CD14-positive monocyte (primary cell): ENCODE results near the gene PIGR. TPM values are rescaled to one million over a fixed set of nuclear protein-coding genes. Genes with fewer than 3 reads are reported as not detected.

ENCODE experiments used
- DNase-seq, 3 donors: peaks; one replicate each; pipeline ENCODE4 v3.0.0-alpha.2; 2011 to 2022
- H2AFZ ChIP-seq: 2 replicates; pipeline ENCODE4 v1.6.0; 2012; ENCODE audit warnings: mild to moderate bottlenecking, low read depth, low read length, inconsistent platforms; ENCODE audit not compliant: insufficient read depth, poor library complexity, severe bottlenecking
- H3K27ac ChIP-seq, 2 donors: 1 replicate in 1 of 2; 2 replicates in 1 of 2; pipeline ENCODE4 v1.5.1; 2012 to 2013; ENCODE audit warnings: low read length in 2 of 2, control low read depth in 1 of 2, inconsistent platforms in 1 of 2, low read depth in 1 of 2, mild to moderate bottlenecking in 1 of 2
- H3K27me3 ChIP-seq, 2 donors: one replicate each; pipeline versions ENCODE4 v1.6.0 to v1.6.1; 2011 to 2013; ENCODE audit warnings: low read length in 2 of 2; ENCODE audit not compliant: control insufficient read depth in 2 of 2, insufficient read depth in 2 of 2
- H3K36me3 ChIP-seq, 2 donors: replicated peaks in 1 of 2; 1 replicate in 1 of 2; 2 replicates in 1 of 2; pipeline versions ENCODE4 v1.5.1 to v1.6.1; 2012 to 2013; ENCODE audit warnings: low read length in 2 of 2, control low read depth in 1 of 2, inconsistent platforms in 1 of 2, mild to moderate bottlenecking in 1 of 2; ENCODE audit not compliant: insufficient read depth in 2 of 2, control insufficient read depth in 1 of 2
- H3K4me1 ChIP-seq, 2 donors: 1 replicate in 1 of 2; 2 replicates in 1 of 2; pipeline versions ENCODE4 v1.5.1 to v1.6.1; 2012 to 2013; ENCODE audit warnings: low read length in 2 of 2, control low read depth in 1 of 2, inconsistent platforms in 1 of 2, mild to moderate bottlenecking in 1 of 2, moderate library complexity in 1 of 2; ENCODE audit not compliant: insufficient read depth in 2 of 2, control insufficient read depth in 1 of 2
- H3K4me2 ChIP-seq: replicated peaks from 2 replicates; pipeline ENCODE3; 2012; ENCODE audit warnings: low read length, moderate library complexity, mild to moderate bottlenecking; ENCODE audit not compliant: poor library complexity, severe bottlenecking; ENCODE audit errors: extremely low read depth
- H3K4me3 ChIP-seq, 3 experiments: fragments of 200-600 bp in 1 of 3; sonication (generic) in 1 of 3; replicated peaks in 1 of 3; 1 replicate in 2 of 3; 2 replicates in 1 of 3; pipeline ENCODE4 v1.5.1; 2011 to 2013; ENCODE audit warnings: low read length in 3 of 3, mild to moderate bottlenecking in 3 of 3, control low read depth in 2 of 3, low read depth in 2 of 3, inconsistent platforms in 1 of 3, moderate library complexity in 1 of 3
- H3K79me2 ChIP-seq: 2 replicates; pipeline ENCODE4 v1.6.0; 2012; ENCODE audit warnings: mild to moderate bottlenecking, control low read depth, inconsistent platforms, low read length, moderate library complexity; ENCODE audit not compliant: insufficient read depth
- H3K9ac ChIP-seq: 2 replicates; pipeline ENCODE4 v1.6.0; 2017; ENCODE audit warnings: low read length, mild to moderate bottlenecking; ENCODE audit not compliant: insufficient read depth, poor library complexity, severe bottlenecking
- H3K9me3 ChIP-seq, 2 donors: replicated peaks in 1 of 2; 1 replicate in 1 of 2; 2 replicates in 1 of 2; pipeline versions ENCODE4 v1.5.1 to v1.6.1; 2012 to 2013; ENCODE audit warnings: low read length in 2 of 2, control low read depth in 1 of 2; ENCODE audit not compliant: control insufficient read depth in 1 of 2, insufficient read depth in 1 of 2
- H4K20me1 ChIP-seq: 2 replicates; pipeline ENCODE4 v1.6.0; 2012; ENCODE audit warnings: mild to moderate bottlenecking, low read length, control low read depth, moderate library complexity; ENCODE audit not compliant: insufficient read depth
- H3K27ac Mint-ChIP-seq, 7 donors: one replicate each; pipeline ENCODE4 v1.8.0; 2020; ENCODE audit warnings: mild to moderate bottlenecking in 7 of 7, mixed read lengths in 7 of 7, moderate library complexity in 6 of 7, inconsistent platforms in 2 of 7
- H3K27me3 Mint-ChIP-seq, 3 donors: one replicate each; pipeline ENCODE4 v1.8.0; 2021 to 2022; ENCODE audit warnings: low read depth in 3 of 3, mild to moderate bottlenecking in 3 of 3, mixed read lengths in 3 of 3, moderate library complexity in 3 of 3, inconsistent platforms in 1 of 3
- H3K36me3 Mint-ChIP-seq, 2 donors: one replicate each; pipeline ENCODE4 v1.8.0; 2020; ENCODE audit warnings: mixed read lengths in 2 of 2, inconsistent platforms in 1 of 2, mild to moderate bottlenecking in 1 of 2
- H3K4me1 Mint-ChIP-seq: one replicate; pipeline ENCODE4 v1.8.0; 2020; ENCODE audit warnings: mild to moderate bottlenecking, mixed read lengths
- H3K4me3 Mint-ChIP-seq, 2 donors: one replicate each; pipeline ENCODE4 v1.8.0; 2020; ENCODE audit warnings: mild to moderate bottlenecking in 2 of 2, mixed read lengths in 2 of 2, moderate library complexity in 1 of 2
- H3K9me3 Mint-ChIP-seq, 7 donors: one replicate each; pipeline ENCODE4 v1.8.0; 2020 to 2022; ENCODE audit warnings: mixed read lengths in 7 of 7, mild to moderate bottlenecking in 6 of 7, moderate library complexity in 6 of 7, inconsistent platforms in 2 of 7
- WGBS: methylation state at CpG from one replicate; pipeline ENCODE4 v1.1.5; 2013; ENCODE audit warnings: missing lambda C conversion rate; ENCODE audit not compliant: insufficient coverage; 5-methylcytosine and 5-hydroxymethylcytosine counted together
- intact Hi-C, 2 donors: fragments of 100-400 bp; cut with micrococcal nuclease; formaldehyde crosslinking; loops; one replicate each; pipeline versions ENCODE4 v1.15.0 to v1.15.1; 2023
- polyA plus RNA-seq, 3 donors: library from polyadenylated mRNA; depleted of rRNA in 1 of 3; unstranded in 2 of 3; stranded (reverse) in 1 of 3; fragments of 300-500 nt in 2 of 3; fragments of >200 nt in 1 of 3; fragmentation: Illumina TruSeq in 2 of 3; gene quantifications; 1 replicate in 2 of 3; 2 replicates in 1 of 3; pipeline ENCODE4 v1.2.3, GENCODE V29; 2012 to 2021
- TF ChIP-seq, protein P1 (sequence below): fragments of 200-600 bp; IDR thresholded peaks from one replicate; pipeline ENCODE4 v1.8.0; 2022; ENCODE audit warnings: antibody characterized with exemption, mild to moderate bottlenecking

The PIGR gene
- polyA plus RNA-seq, 3 donors = 0.01 TPM; not detected in 2

GRCh38 chr1:206891412-206891811 is 54.9 kb downstream of the PIGR start:
- H3K4me3 Mint-ChIP-seq = peak overlapping the region in 1 of 2 donors; percentile 62
- Histone ChIP-seq H3K9me3 (no peaks in the 10 kb centered on the region), H4K20me1 (no peaks in the 10 kb centered on the region), H3K9ac (no peak overlapping the region), H3K4me3 (no peak overlapping the region), H3K27me3 (no peaks in the 10 kb centered on the region), H3K36me3 (no peaks in the 10 kb centered on the region), H3K79me2 (no peaks in the 10 kb centered on the region), H3K4me2 (no peak overlapping the region), H3K4me1 (peaks cover 8 to 12% of the 10 kb centered on the region in 2 donors), H2AFZ (no peak overlapping the region), H3K27ac (peak overlapping the region in 1 of 2 donors; percentile 30)
- peak in 1 of 3 donors; percentile 40 for DNase-seq
- H3K9me3 Mint-ChIP-seq = peaks cover 0 to 3% (median 0%) of the 10 kb centered on the region in 7 donors
- peak overlapping the region in 5 of 7 donors; percentile 17 to 77 (median 68) for H3K27ac Mint-ChIP-seq
- no peaks in the 10 kb centered on the region for H3K36me3 Mint-ChIP-seq
- H3K27me3 Mint-ChIP-seq = peaks cover 2 to 3% (median 2%) of the 10 kb centered on the region in 3 donors
- no CpG with 5 or more reads among the region's 1 CpG for WGBS
- intact Hi-C loops = no loop called here
- TF ChIP-seq, protein P1, sequence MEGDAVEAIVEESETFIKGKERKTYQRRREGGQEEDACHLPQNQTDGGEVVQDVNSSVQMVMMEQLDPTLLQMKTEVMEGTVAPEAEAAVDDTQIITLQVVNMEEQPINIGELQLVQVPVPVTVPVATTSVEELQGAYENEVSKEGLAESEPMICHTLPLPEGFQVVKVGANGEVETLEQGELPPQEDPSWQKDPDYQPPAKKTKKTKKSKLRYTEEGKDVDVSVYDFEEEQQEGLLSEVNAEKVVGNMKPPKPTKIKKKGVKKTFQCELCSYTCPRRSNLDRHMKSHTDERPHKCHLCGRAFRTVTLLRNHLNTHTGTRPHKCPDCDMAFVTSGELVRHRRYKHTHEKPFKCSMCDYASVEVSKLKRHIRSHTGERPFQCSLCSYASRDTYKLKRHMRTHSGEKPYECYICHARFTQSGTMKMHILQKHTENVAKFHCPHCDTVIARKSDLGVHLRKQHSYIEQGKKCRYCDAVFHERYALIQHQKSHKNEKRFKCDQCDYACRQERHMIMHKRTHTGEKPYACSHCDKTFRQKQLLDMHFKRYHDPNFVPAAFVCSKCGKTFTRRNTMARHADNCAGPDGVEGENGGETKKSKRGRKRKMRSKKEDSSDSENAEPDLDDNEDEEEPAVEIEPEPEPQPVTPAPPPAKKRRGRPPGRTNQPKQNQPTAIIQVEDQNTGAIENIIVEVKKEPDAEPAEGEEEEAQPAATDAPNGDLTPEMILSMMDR = no peak
- H3K4me1 Mint-ChIP-seq = peaks cover 17% of the 10 kb centered on the region

DNA sequence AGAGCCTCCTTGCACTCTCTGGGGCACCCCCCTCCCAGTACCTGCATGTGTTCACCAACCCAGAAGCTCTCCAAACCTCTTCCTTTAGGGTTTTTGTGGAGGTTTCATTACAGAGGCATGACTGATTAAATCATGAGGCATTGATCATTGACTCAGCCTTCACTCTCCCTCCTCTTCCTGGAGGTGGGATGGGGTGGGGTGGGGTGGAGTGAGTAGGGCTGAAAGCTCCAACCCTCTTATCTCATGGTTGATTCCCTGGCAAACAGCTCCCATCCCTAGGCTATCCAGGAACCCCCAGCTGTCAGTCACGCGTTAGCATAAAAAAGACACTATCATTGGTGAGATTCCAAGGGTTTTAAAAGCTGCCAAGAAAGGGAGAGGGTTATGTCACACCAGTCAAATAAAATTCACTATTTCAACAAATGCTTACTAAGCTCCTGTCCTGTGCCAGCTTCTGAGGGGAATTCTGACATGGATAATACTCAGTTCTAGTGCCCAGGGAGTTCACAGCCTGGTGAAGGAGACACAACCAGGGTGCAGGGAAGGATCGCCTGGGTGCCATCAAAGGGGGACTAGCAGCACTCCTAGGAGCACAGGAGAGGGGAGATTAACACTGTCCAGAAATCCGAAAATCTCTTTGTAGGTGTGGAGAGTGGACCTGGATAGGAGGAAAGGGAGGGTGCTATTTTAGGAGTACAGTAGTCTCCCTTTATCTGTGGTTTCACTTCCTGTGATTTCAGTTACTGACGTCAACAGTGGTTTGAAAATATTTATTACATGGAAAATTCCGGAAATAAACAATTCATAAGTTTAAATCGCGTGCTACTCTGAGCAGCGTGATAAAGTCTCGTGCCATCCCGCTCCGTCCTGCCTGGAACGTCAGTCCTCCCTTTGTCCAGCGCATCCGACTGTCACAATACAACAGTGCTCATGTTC is 55.9 kb downstream of the PIGR start:
- Histone ChIP-seq H3K27ac (peak overlapping the region in 1 of 2 donors; percentile 48), H3K4me2 (no peak overlapping the region), H3K4me1 (peaks cover 8 to 12% of the 10 kb centered on the region in 2 donors), H3K4me3 (no peak overlapping the region), H3K79me2 (no peaks in the 10 kb centered on the region), H4K20me1 (no peaks in the 10 kb centered on the region), H3K27me3 (no peaks in the 10 kb centered on the region), H3K36me3 (no peaks in the 10 kb centered on the region), H3K9me3 (no peaks in the 10 kb centered on the region), H3K9ac (no peak overlapping the region), H2AFZ (no peak overlapping the region)
- peaks cover 17% of the 10 kb centered on the region for H3K4me1 Mint-ChIP-seq
- H3K9me3 Mint-ChIP-seq = peaks cover 0 to 6% (median 0%) of the 10 kb centered on the region in 7 donors
- no peaks in the 10 kb centered on the region for H3K36me3 Mint-ChIP-seq
- H3K4me3 Mint-ChIP-seq = peak overlapping the region; percentile 44 to 62
- WGBS = 17% methylated on average over 8 of the region's 15 CpGs
- intact Hi-C loops = no loop called here
- H3K27ac Mint-ChIP-seq = peak overlapping the region; percentile 37 to 80 (median 68)
- peaks cover 2 to 7% (median 3%) of the 10 kb centered on the region in 3 donors for H3K27me3 Mint-ChIP-seq
- DNase-seq = peak; percentile 80 to 88 (median 86)
- TF ChIP-seq, protein P1 = no peak
